Stimulated activated naive CD8-positive, alpha-beta T cell treated with anti-CD3 and anti-CD28 coated beads, Interleukin-15, Interleukin-2, amounts not matched to agents 100 ng/mL and 50 ng/mL, for 24 hours (primary cell): ENCODE results near the gene ENOX1.

Experiments used
- H3K27ac Mint-ChIP-seq: one replicate; pipeline ENCODE4 v1.8.0; 2021; ENCODE audit warnings: mild to moderate bottlenecking, mixed read lengths
- H3K27me3 Mint-ChIP-seq: one replicate; pipeline ENCODE4 v1.8.0; 2021; ENCODE audit warnings: mixed read lengths
- H3K36me3 Mint-ChIP-seq: one replicate; pipeline ENCODE4 v1.8.0; 2021; ENCODE audit warnings: low read depth, mixed read lengths
- H3K4me1 Mint-ChIP-seq: one replicate; pipeline ENCODE4 v1.8.0; 2021; ENCODE audit warnings: low read depth, mixed read lengths
- H3K4me3 Mint-ChIP-seq: one replicate; pipeline ENCODE4 v1.8.0; 2021; ENCODE audit warnings: mild to moderate bottlenecking, mixed read lengths
- H3K9me3 Mint-ChIP-seq: one replicate; pipeline ENCODE4 v1.8.0; 2021; ENCODE audit warnings: mixed read lengths

The ENOX1 gene

DNA sequence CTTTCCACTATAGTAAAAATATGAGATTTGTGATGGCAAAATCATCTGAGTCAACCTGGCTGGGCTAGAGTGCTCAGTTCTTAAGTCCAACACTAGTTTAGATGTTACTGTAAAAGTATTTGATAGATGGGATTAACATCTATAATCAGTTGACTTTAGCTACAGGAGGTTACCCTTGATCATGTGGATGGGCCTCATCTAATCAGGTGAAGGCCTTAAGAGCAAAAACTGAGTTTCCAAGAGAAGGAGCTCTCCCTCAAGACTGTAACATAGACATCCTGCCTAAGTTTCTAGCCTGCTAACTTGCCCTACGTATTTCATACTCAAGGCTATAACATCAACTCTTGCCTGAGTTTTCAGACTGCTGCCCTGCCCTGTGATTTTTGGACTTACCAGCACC lies 132.8 kb downstream of the ENOX1 start:
- Mint-ChIP-seq H3K27me3 (peaks cover 6% of the 10 kb centered on the region), H3K36me3 (no peaks in the 10 kb centered on the region), H3K27ac (no peak overlapping the region), H3K9me3 (no peaks in the 10 kb centered on the region), H3K4me3 (no peak overlapping the region), H3K4me1 (no peaks in the 10 kb centered on the region)

DNA sequence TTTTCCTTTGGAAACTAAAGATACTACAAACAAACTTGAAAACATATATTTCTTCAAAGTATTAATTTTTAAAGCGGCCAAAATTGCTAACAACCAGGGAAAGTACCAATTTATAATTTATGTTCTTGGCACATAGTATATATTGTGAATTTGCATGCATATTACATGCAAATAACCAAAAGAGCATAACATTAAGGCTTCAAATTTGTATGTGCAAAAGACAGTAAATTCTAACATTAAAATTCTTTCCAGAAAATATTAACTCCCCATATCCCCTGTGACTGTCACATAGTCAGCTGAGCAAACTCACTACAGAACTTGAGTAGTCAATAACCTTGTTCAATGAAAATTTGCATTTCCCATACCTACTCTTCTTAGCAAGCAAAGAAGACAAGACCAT lies 133.4 kb downstream of the ENOX1 start:
- no peaks in the 10 kb centered on the region for H3K9me3 Mint-ChIP-seq
- no peaks in the 10 kb centered on the region for H3K36me3 Mint-ChIP-seq
- no peak overlapping the region for H3K27ac Mint-ChIP-seq
- no peaks in the 10 kb centered on the region for H3K4me1 Mint-ChIP-seq
- peaks cover under 1% of the 10 kb centered on the region for H3K27me3 Mint-ChIP-seq
- no peak overlapping the region for H3K4me3 Mint-ChIP-seq

GRCh38 chr13:43652760-43653159 lies 134.0 kb downstream of the ENOX1 start:
- Mint-ChIP-seq H3K36me3 (no peaks in the 10 kb centered on the region), H3K27ac (no peak overlapping the region), H3K9me3 (no peaks in the 10 kb centered on the region), H3K27me3 (no peaks in the 10 kb centered on the region), H3K4me1 (no peaks in the 10 kb centered on the region), H3K4me3 (no peak overlapping the region)

DNA sequence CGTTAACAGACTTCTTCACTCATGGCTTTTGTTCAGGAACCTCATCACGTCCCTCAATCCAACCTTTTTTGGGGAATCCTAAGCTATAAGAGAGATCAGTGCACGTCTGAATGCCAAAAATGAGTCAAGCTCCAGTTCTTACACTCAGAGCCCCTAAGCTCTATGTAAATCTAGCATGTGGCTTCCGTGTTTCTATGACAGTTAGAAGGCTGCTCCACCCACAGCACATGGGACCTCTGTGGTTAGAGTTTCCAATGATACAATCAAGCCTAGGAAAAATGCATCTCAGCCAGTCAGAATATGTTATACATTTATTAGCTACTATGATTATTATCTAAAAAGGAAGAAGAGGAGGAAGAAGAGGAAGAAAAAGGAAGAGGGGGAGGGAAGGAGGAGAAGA lies 135.9 kb downstream of the ENOX1 start:
- H3K27me3 Mint-ChIP-seq: no peaks in the 10 kb centered on the region
- H3K4me3 Mint-ChIP-seq: no peak overlapping the region
- no peaks in the 10 kb centered on the region for H3K4me1 Mint-ChIP-seq
- no peak overlapping the region for H3K27ac Mint-ChIP-seq
- no peaks in the 10 kb centered on the region for H3K36me3 Mint-ChIP-seq
- no peaks in the 10 kb centered on the region for H3K9me3 Mint-ChIP-seq

DNA sequence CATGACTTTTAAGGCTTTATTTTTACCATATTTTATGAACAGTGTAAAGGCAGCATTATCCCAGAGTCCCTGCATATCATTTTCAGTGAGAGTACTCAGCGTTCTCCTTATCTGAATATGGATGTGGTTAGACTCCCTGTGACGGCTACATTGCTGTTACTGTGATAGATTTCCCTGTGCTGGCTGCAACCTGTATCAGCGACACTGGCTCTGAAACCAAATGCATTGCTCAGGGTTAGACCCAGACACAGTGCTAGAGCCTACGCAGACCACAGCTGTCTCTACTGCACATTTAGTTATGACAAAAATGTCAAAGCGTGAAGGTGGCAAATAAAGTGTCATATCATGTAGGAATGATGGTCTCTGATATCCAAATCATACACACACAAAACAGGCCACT lies 138.0 kb downstream of the ENOX1 start:
- Mint-ChIP-seq H3K4me1 (no peaks in the 10 kb centered on the region), H3K27ac (no peak overlapping the region), H3K9me3 (no peaks in the 10 kb centered on the region), H3K4me3 (no peak overlapping the region), H3K36me3 (no peaks in the 10 kb centered on the region), H3K27me3 (no peaks in the 10 kb centered on the region)

GRCh38 chr13:43647471-43647870 lies 139.3 kb downstream of the ENOX1 start:
- H3K36me3 Mint-ChIP-seq: no peaks in the 10 kb centered on the region
- H3K27me3 Mint-ChIP-seq: no peaks in the 10 kb centered on the region
- no peaks in the 10 kb centered on the region for H3K9me3 Mint-ChIP-seq
- H3K4me3 Mint-ChIP-seq: no peak overlapping the region
- H3K27ac Mint-ChIP-seq: no peak overlapping the region
- H3K4me1 Mint-ChIP-seq: no peaks in the 10 kb centered on the region

- Mint-ChIP-seq H3K9me3 (no peaks in the 10 kb centered on the region), H3K36me3 (no peaks in the 10 kb centered on the region)
Measured at GRCh38 chr13:43640476-43640875, 146.3 kb downstream of the ENOX1 start.

DNA sequence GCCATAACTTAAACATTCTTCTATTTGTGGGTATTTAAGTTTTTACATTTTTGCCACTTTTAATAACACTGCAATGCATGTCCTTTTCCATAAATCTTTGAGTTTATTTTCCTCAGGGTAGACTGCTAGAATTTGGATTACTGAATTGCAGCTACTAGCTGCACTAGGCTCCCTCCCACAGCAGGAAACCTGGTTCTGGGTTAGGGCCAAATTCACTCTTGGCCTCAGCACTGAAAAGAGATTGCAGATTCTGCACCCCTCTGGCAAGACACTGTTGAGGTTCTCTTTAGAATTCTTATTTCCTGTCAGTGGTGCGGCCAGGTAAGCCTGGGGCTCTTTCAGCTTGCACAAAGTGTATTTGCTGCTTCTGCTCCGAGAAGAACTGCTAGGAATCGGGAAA lies 155.7 kb downstream of the ENOX1 start:
- no peaks in the 10 kb centered on the region for H3K4me1 Mint-ChIP-seq
- no peaks in the 10 kb centered on the region for H3K36me3 Mint-ChIP-seq
- H3K27me3 Mint-ChIP-seq: peaks cover 28% of the 10 kb centered on the region
- no peak overlapping the region for H3K4me3 Mint-ChIP-seq
- no peaks in the 10 kb centered on the region for H3K9me3 Mint-ChIP-seq
- no peak overlapping the region for H3K27ac Mint-ChIP-seq

More at GRCh38 chr13:43640476-43640875, 146.3 kb downstream of the ENOX1 start:
- no peak overlapping the region for H3K4me3 Mint-ChIP-seq
- no peak overlapping the region for H3K27ac Mint-ChIP-seq
- H3K27me3 Mint-ChIP-seq: peaks cover 4% of the 10 kb centered on the region
- H3K4me1 Mint-ChIP-seq: no peaks in the 10 kb centered on the region

DNA sequence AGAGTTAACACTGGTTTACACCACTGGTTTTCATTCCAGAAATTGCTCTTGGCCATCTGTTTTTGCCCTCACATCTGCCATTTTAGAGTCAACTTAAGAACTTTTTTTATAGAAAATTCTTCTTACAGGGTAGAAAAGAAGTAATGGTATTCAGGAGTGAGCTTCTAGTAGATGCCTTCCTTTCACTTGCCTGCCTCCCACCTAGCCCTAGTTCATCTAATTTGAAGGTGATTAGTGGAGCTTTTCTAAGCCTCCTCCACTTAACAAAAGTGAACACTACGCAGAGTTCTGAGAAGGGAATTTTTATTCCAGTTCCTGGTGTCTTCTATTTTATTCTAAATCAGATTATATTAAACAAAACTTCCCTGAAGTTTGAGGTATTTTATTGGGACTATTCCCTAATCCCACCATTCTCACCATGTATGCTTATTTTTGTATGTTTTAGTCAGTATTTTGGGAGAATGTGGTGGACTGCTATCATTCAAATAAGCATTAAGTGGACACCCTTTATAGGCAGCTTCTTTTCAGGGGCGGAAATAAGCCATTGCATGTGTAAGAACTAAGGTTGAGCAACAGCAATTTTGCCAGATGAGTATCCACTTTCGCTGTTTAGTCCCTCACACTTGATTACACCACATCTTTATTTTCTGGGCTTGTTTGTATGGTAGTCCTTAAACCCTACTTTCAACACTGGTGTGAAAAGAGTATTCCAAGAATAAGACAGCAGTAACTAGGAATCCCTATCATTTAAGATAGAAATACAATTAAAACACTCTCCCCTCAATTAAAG lies 156.9 kb downstream of the ENOX1 start:
- no peak overlapping the region for H3K27ac Mint-ChIP-seq
- no peaks in the 10 kb centered on the region for H3K9me3 Mint-ChIP-seq
- H3K4me1 Mint-ChIP-seq: no peaks in the 10 kb centered on the region
- no peaks in the 10 kb centered on the region for H3K36me3 Mint-ChIP-seq
- H3K4me3 Mint-ChIP-seq: no peak overlapping the region
- H3K27me3 Mint-ChIP-seq: peaks cover 27% of the 10 kb centered on the region

GRCh38 chr13:43626994-43627393 lies 159.8 kb downstream of the ENOX1 start:
- Mint-ChIP-seq H3K4me3 (no peak overlapping the region), H3K27me3 (peaks cover 18% of the 10 kb centered on the region), H3K9me3 (no peaks in the 10 kb centered on the region), H3K4me1 (no peaks in the 10 kb centered on the region), H3K36me3 (no peaks in the 10 kb centered on the region), H3K27ac (no peak overlapping the region)

- no peak overlapping the region for H3K4me3 Mint-ChIP-seq
- H3K4me1 Mint-ChIP-seq: no peaks in the 10 kb centered on the region
- no peaks in the 10 kb centered on the region for H3K36me3 Mint-ChIP-seq
- peaks cover 4% of the 10 kb centered on the region for H3K9me3 Mint-ChIP-seq
- H3K27me3 Mint-ChIP-seq: peaks cover 5% of the 10 kb centered on the region
- H3K27ac Mint-ChIP-seq: no peak overlapping the region
Measured at GRCh38 chr13:43614063-43614462, 172.7 kb downstream of the ENOX1 start.

DNA sequence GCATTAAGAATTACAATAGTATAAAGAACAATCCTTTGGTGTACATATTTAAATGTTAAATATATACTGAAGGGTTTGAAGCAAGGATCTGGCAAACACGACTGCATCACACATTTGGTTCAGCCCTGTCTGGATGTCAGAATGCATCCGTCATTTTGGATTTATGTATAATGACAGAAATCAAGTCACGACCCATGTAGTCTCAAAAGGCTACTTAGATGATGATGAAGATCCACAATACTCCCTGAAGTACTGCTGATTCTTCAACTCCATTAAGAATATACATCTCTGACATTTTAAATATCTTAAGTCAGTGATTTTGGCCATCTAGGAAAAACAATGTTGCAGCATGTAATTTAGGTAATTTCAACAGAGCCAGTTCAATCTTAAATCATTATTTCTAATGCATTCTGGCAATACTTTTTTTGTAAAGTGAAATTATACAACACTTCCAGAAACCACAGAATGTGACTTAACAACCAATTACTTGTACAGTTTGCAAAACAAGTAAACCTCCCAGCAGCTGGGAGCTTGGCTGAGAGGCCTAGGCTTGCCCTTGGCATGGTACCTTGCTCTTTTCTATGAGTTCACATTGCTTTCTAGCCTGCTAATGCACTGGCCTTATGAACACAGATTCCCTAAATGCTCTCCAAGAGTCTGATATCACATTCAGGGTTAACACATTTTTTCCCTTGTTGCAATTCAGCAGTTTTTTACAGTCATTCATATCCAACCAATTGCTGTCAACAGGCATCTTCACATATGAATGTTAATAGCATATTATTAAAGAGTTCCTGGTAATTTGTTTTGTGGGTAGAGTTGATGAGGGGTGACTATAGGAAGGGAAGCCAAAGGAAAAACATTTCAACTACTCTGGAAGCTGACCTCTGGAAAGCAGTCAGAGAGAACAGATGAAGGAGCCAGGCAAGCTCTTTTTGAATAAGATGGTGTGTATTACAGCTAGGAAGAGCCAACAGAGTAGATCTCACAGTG lies 175.2 kb downstream of the ENOX1 start:
- Mint-ChIP-seq H3K27me3 (peaks cover 5% of the 10 kb centered on the region), H3K9me3 (no peaks in the 10 kb centered on the region), H3K4me3 (no peak overlapping the region), H3K27ac (no peak overlapping the region), H3K4me1 (no peaks in the 10 kb centered on the region), H3K36me3 (no peaks in the 10 kb centered on the region)

DNA sequence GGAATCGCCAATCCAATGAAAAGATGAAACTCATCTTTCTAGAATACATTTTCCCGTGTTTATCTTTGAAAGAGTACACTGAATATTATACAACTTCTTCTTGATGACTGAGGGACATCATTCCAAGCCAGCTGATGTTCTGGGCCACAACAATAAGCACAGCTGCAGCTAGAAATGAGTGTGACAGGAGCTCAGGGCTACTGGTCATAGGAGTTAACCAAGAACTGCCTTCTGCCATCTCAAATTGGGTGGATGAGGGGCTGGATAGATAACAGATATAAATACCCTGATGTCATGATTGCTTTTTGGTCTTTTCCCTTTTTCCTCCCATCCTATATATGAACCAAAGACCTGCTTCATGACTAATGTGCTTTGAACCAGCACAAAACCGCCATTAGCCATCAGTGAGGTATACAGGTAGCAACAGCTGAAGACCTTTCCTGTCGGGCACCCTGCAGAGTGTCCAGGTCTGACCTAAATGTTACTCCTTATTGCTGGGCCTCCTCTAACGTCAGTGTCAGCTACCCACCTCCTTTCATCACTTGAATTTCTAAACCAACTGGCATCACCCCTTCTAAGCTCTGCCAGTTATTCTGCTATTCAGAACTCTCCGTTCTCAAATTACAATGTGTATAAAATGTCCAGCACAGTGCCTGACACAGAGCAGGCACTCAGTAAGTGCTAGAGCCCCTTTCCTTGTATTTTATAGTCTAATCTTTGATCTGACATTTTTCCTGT lies 178.2 kb downstream of the ENOX1 start:
- no peaks in the 10 kb centered on the region for H3K36me3 Mint-ChIP-seq

GRCh38 chr13:43597599-43597945 lies 189.2 kb downstream of the ENOX1 start:
- Mint-ChIP-seq H3K4me3 (no peak overlapping the region), H3K9me3 (no peaks in the 10 kb centered on the region), H3K4me1 (no peaks in the 10 kb centered on the region), H3K36me3 (no peaks in the 10 kb centered on the region), H3K27me3 (no peaks in the 10 kb centered on the region), H3K27ac (no peak overlapping the region)

More for the DNA sequence above, 178.2 kb downstream of the ENOX1 start:
- Mint-ChIP-seq H3K4me3 (no peak overlapping the region), H3K27me3 (no peaks in the 10 kb centered on the region), H3K4me1 (no peaks in the 10 kb centered on the region), H3K9me3 (peaks cover 5% of the 10 kb centered on the region), H3K27ac (no peak overlapping the region)
